ENCODE data around the gene DTD2. TPM values are rescaled to one million over a fixed set of nuclear protein-coding genes. Genes with fewer than 3 reads are reported as not detected.

DTD2 gene
- total and polyA plus RNA-seq, 9 of the 15 experiments (the other 6 are each of a cell fraction or from before 2014, with no cell fraction given): 3.8 to 24.1 (median 15.2) TPM

DNA sequence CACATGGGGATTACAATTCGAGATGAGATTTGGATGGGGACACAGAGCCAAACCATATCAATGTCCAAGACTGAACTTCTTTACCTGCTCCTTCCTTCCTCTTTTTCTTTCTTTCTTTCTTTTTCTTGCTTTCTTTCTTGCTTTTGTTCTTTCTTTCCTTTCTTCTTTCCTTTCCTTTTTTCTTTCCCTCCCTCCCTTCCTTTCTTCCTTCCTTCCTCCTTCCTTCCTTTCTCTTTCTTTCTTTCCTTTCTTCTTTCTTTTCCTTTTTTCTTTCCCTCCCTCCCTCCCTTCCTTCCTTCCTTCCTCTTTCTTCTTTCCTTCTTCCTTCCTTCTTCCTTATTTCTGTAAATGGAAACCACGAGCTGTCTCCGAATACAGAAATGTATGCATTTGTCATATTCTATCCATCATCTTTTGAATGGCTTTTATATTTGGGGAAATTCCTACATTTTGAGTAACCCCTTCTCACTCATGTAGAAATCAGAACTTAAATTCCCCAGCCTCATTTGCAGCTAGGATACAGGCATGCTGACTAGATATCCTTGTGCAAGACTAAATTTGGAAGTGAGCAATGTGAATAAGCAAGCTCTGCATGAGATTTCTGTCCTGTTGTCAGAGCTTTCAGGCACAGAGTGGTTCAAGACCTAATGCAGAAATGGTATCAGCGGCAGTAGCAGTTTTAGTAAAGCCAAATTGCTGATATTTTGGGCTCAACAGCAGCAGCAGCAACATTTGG is 19.0 kb upstream of the DTD2 start:
- BruUV-seq (replicated peaks): no TSS peak
- no peaks in the 10 kb centered on the region for H3K79me2 ChIP-seq (ENCODE audit: control insufficient read depth, insufficient read depth, low read length)
- WGBS (ENCODE audit: insufficient coverage, low coverage, missing lambda C conversion rate): 8% methylated on average over 4 of the region's 4 CpGs
- no peaks in the 10 kb centered on the region for H3K9me1 ChIP-seq (ENCODE audit: control insufficient read depth, insufficient read depth, low read length)
- ChIA-PET POLR2A (no interaction called here), CTCF (ENCODE audit: low intra/inter-chr PET ratio) (no interaction called here)
- no peak overlapping the region for H3K9ac ChIP-seq (ENCODE audit: insufficient read depth in 1 of 2, low read depth in 2 of 2, low read length in 2 of 2)
- no peak overlapping the region for H3K4me3 ChIP-seq
- H3K36me3 ChIP-seq (ENCODE audit: control insufficient read depth, insufficient read depth, low read length): no peaks in the 10 kb centered on the region
- no peak overlapping the region for H2AFZ ChIP-seq (ENCODE audit: low read depth, low read length)
- no peaks in the 10 kb centered on the region for H3K9me3 ChIP-seq (replicated peaks; ENCODE audit: control insufficient read depth, insufficient read depth, low read depth, low read length)
- TF ChIP-seq, protein P1, sequence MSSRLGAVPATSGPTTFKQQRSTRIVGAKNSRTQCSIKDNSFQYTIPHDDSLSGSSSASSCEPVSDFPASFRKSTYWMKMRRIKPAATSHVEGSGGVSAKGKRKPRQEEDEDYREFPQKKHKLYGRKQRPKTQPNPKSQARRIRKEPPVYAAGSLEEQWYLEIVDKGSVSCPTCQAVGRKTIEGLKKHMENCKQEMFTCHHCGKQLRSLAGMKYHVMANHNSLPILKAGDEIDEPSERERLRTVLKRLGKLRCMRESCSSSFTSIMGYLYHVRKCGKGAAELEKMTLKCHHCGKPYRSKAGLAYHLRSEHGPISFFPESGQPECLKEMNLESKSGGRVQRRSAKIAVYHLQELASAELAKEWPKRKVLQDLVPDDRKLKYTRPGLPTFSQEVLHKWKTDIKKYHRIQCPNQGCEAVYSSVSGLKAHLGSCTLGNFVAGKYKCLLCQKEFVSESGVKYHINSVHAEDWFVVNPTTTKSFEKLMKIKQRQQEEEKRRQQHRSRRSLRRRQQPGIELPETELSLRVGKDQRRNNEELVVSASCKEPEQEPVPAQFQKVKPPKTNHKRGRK (tag; IDR thresholded peaks at IDR 0.05): peak; percentile 81
- no peak for TF ChIP-seq ZNF77 (CRISPR knock-in tag; IDR thresholded peaks at IDR 0.05)
- TF ChIP-seq, protein P2, sequence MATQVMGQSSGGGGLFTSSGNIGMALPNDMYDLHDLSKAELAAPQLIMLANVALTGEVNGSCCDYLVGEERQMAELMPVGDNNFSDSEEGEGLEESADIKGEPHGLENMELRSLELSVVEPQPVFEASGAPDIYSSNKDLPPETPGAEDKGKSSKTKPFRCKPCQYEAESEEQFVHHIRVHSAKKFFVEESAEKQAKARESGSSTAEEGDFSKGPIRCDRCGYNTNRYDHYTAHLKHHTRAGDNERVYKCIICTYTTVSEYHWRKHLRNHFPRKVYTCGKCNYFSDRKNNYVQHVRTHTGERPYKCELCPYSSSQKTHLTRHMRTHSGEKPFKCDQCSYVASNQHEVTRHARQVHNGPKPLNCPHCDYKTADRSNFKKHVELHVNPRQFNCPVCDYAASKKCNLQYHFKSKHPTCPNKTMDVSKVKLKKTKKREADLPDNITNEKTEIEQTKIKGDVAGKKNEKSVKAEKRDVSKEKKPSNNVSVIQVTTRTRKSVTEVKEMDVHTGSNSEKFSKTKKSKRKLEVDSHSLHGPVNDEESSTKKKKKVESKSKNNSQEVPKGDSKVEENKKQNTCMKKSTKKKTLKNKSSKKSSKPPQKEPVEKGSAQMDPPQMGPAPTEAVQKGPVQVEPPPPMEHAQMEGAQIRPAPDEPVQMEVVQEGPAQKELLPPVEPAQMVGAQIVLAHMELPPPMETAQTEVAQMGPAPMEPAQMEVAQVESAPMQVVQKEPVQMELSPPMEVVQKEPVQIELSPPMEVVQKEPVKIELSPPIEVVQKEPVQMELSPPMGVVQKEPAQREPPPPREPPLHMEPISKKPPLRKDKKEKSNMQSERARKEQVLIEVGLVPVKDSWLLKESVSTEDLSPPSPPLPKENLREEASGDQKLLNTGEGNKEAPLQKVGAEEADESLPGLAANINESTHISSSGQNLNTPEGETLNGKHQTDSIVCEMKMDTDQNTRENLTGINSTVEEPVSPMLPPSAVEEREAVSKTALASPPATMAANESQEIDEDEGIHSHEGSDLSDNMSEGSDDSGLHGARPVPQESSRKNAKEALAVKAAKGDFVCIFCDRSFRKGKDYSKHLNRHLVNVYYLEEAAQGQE (IDR thresholded peaks at IDR 0.05; ENCODE audit: borderline replicate concordance): no peak
- TF ChIP-seq, protein P2 (CRISPR knock-in tag; IDR thresholded peaks at IDR 0.05; ENCODE audit: low read depth): no peak
- ATAC-seq (no peak), DNase-seq (ENCODE audit: extremely low read depth in 1 of 4, low spot score in 3 of 4) (no peak), FAIRE-seq (no peak)
- H4K20me1 ChIP-seq (replicated peaks; ENCODE audit: control insufficient read depth, insufficient read depth, low read length): no peaks in the 10 kb centered on the region
- H3K4me2 ChIP-seq (ENCODE audit: insufficient read depth, low read length): no peak overlapping the region
- H3K27me3 ChIP-seq (ENCODE audit: control insufficient read depth in 2 of 2, insufficient read depth in 2 of 2, low read length in 2 of 2): peaks cover 0 to 3% of the 10 kb centered on the region in 2 experiments; a peak in 1 of 5 replicates
- intact Hi-C loops (cut with micrococcal nuclease): no loop called here
- no peak overlapping the region for H3K27ac ChIP-seq (ENCODE audit: extremely low read depth, low read depth, low read length)
- no peaks in the 10 kb centered on the region for H3K4me1 ChIP-seq (replicated peaks in 1 of 2; ENCODE audit: control insufficient read depth in 2 of 2, insufficient read depth in 2 of 2, low read length in 2 of 2)
- in situ Hi-C loops (cut with MboI): no loop called here
